Ecto neural progenitor cell (in vitro differentiated cells): Measurements from ENCODE around the gene RIMS4.

Source experiments
- DNase-seq: peaks from one replicate; pipeline ENCODE4 v3.0.0-alpha.2; 2018; ENCODE audit warnings: low spot score

RIMS4 gene

DNA sequence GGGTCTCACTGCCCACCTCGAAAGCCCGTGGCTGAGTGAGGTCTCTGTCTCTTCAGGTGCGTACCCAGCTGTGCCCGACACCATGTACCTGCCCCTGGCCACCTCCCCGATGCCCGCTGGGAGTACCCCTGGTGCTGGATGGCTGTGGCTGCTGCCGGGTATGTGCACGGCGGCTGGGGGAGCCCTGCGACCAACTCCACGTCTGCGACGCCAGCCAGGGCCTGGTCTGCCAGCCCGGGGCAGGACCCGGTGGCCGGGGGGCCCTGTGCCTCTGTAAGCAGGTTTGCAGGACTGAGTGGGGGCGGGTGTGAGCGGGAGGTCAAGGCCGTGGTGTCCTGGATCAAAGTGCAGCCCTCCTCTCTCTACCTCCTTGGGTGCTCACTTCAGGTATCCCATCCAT, 90.5 kb downstream of the RIMS4 start:
- DNase-seq, result no peak

DNA sequence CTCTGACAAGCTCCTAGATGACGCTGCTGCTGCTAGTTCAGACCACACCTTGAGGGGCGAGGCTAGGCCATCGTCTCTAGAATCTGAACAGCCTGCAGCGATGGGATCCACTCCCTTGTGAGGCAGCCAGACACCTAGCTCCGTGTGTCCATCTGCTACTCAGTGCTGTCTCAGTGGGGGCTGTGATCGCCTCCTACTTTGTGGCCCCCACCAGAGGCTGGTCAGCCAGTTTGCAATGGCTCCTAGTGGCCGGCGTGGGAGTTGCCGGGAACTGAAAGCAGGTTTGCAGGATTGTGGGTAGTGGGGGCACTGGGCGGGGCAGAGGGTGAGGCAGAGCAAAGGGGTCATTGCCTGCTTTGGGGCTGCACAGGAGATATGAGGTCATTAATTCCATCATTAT, 92.4 kb downstream of the RIMS4 start:
- no peak for DNase-seq

- DNase-seq, result no peak
Measured at GRCh38 chr20:44716309-44717106, 93.8 kb downstream of the RIMS4 start.

- no peak for DNase-seq
Measured at GRCh38 chr20:44715499-44716308, 94.6 kb downstream of the RIMS4 start.

GRCh38 chr20:44714701-44715498, 95.4 kb downstream of the RIMS4 start, which contains the start of gene CCN5:
Gene CCN5 (plus strand): TSS chr20:44715369. CDS start chr20:44715391, 22 bp downstream.
- no peak for DNase-seq

DNA sequence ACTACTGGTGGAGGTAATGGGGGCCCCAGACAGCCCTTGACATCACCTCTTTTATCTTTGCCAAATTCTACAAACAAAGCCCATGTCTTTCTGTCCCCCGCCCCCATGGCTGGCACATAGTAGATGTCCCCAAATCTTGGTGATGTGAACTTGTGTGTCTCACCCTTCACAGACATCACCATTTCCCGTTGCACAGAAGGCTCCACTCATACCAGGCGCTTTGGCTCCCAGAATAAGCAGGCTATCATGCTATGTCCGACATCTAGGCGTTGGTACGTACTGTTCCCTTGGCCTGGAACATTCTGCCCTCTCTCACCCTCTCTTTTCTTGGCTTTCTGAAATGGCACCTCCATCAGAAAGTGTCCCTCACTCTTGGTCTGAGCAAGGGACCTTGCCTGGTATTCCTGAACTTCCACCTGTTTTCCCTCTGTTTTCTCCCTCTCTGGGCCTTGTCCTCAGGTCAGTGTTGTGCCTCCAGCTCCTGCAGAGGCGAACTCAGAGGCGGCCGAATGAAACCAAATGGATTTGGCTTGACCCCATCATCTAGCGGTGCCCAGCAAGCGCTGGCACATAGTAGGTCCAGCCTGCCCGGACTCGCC, 96.1 kb downstream of the RIMS4 start:
- no peak for DNase-seq

DNA sequence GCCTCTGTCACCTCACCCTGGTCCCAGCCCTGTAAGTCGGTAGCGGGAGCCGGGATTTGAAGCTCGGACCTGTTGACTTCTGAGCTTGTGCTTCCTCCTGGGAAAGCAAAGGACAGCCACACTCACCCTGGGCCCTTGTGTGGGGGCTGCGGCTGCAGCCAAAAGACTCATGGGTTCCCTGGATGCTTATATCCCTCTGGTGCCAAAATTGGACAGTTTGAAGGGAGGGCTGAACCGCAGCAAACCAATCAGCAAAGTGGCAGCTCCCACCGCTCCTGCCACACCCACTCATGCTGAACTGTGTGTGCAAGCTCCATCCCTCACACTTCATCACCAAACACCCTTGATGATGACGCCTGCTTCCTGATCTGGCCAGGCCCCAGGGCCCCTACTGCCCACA, 99.1 kb downstream of the RIMS4 start:
- no peak for DNase-seq

- no peak for DNase-seq
Measured at GRCh38 chr20:44709797-44710196, 100.5 kb downstream of the RIMS4 start.

- no peak for DNase-seq
Measured at GRCh38 chr20:44709380-44709779, 101.0 kb downstream of the RIMS4 start.

GRCh38 chr20:44707018-44707579, 103.2 kb downstream of the RIMS4 start:
- DNase-seq, result no peak

DNA sequence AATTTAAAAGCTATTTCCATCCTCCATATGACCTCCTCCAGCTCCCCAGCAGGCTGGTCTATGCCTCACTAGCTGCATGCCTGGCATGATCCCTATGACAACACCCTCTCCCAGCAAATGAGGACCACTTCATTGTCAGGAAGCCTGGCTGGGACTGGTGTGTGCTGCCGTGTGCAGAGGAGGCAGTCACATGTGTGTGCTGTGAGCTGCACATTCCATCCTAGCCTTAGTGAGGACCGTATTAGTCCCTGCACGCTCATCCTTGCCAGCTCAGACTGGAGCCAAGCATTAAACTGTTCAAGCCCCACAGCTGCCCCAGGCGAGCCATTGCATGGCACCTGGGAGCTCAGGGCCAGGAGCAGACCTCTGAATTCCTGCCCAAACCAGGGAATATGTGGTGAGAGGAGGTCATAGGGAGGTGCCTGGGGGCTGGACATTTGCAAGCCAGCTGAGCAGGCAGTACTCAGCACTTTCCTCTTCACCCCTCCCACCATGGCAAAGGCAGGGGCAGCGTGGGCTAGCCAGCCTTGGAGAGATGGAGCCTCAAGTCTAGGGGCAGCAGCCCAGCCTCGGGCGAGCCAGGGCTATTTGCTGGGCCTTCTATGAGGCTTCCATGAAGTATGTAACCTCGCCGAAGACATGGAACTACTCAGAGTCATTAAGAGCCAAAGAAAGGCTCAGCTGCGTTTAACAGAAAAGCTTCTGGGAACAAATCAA, 103.9 kb downstream of the RIMS4 start:
- DNase-seq, result no peak

GRCh38 chr20:44705364-44706094, 104.8 kb downstream of the RIMS4 start:
- DNase-seq, result no peak

DNA sequence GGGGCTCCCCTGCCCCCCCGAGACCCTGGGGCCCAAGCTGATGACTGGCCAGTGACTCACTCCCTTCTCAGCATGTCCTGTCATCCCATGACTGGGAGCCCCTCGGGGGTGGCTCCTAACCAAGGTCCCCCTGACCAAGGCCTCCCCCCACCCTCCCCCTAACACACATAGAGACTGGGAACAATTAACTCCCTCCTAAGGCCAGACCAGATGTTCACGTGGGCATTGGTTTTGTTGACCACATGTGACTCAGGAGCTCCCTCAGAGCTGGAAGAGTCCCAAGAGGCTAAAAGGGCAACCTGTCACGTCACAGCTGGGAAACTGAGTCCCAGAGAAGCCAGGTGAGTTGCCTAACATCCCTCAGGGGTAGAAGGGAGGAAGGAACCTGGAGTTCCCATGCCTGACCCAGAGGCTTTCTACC, 105.8 kb downstream of the RIMS4 start:
- no peak for DNase-seq

DNA sequence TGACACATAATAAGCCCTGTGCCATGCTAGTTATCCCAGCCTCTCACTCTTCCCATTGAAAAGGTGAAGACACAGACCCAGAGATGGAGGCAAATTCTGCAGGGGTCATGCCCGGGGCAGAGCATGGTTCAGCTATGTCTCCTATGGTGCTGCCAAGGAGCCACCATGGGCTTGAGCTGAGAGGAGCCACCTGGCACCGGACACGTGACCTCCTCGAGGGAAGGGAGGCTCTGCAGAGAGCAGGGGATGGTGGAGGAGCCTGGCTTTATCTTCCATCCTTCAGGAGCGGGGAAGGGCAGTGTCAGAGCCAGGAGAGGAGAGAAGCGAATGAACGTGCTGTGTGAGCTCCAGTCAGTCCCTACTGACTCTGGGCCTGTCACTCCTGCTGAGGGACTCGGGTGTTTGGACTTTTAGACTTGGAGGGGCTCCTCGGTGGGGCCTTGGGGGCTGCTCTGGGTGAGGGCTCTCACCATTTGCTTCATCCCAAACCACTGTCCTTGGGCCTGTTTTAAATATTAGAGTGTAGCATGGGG, 106.3 kb downstream of the RIMS4 start:
- DNase-seq, result no peak

- DNase-seq, result no peak
Measured at GRCh38 chr20:44703183-44703925, 107.0 kb downstream of the RIMS4 start.

DNA sequence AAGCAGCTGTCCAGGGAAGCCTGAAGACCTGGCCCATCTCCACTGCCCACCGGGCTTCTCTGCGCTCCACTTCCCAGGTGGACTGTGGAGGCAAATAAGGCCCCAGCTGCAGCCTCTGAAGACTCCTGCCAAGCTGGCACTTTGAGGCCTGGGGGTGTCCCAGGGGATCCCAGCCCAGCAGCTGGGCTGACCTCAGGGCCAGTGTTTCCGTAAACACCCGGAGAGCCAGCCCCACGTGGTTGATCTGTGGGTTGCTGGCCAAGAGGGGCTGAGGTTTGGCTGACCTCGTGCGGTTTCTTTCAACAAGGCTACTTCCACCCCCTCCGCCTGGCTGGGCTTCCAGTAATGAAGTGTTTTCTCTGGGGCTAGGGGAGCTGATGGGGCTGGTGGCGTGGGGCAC, 107.6 kb downstream of the RIMS4 start:
- DNase-seq, result no peak

GRCh38 chr20:44701858-44702256, 108.5 kb downstream of the RIMS4 start:
- no peak for DNase-seq
